ENCODE data around the gene ACADM. TPM values are rescaled to one million over a fixed set of nuclear protein-coding genes. Genes with fewer than 3 reads are reported as not detected.
"Not testable (repeated sequence)": the region's sequence is repeated elsewhere in the genome, so short reads cannot be mapped to it uniquely, and the experiment has no call there.

ACADM gene
- total RNA-seq, 1 donor from 2014 or later: 85.1 TPM

DNA sequence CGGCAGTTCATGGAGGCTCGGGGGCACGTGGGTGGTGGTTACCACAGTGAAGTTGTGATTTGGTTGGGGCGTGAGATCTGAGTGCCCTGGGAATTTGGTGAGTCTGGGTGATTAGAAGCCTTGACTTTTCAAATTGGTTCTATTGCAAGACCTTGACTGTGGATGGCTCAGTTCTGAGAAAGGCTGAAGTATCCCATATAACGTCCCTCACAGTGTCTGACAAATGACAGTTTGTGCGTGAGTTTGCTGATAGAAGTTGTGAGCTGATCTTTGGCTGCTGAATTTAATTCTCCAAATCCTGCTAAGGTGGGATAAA is 72.7 kb downstream of the ACADM start:
- peaks cover 3% of the 10 kb centered on the region for H3K4me1 ChIP-seq
- peaks cover 16% of the 10 kb centered on the region for H3K79me2 ChIP-seq (ENCODE audit: low read depth)
- H3K27me3 Mint-ChIP-seq (ENCODE audit: insufficient read depth, low read depth): no peaks in the 10 kb centered on the region
- H2AFZ ChIP-seq (replicated peaks): no peak overlapping the region
- peaks cover 12% of the 10 kb centered on the region for H3K36me3 Mint-ChIP-seq
- TF ChIP-seq, protein P1, sequence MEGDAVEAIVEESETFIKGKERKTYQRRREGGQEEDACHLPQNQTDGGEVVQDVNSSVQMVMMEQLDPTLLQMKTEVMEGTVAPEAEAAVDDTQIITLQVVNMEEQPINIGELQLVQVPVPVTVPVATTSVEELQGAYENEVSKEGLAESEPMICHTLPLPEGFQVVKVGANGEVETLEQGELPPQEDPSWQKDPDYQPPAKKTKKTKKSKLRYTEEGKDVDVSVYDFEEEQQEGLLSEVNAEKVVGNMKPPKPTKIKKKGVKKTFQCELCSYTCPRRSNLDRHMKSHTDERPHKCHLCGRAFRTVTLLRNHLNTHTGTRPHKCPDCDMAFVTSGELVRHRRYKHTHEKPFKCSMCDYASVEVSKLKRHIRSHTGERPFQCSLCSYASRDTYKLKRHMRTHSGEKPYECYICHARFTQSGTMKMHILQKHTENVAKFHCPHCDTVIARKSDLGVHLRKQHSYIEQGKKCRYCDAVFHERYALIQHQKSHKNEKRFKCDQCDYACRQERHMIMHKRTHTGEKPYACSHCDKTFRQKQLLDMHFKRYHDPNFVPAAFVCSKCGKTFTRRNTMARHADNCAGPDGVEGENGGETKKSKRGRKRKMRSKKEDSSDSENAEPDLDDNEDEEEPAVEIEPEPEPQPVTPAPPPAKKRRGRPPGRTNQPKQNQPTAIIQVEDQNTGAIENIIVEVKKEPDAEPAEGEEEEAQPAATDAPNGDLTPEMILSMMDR (IDR thresholded peaks at IDR 0.05): no peak
- TF ChIP-seq EZH2phosphoT487 (IDR thresholded peaks at IDR 0.05) (no peak), EZH2 (IDR thresholded peaks at IDR 0.05) (no peak)
- no peak overlapping the region for H3K27ac Mint-ChIP-seq
- H4K20me1 ChIP-seq (ENCODE audit: low read depth): peaks cover 20% of the 10 kb centered on the region
- no peak overlapping the region for H3K4me2 ChIP-seq
- H3K9ac ChIP-seq: no peak overlapping the region
- no peak overlapping the region for H3K4me3 Mint-ChIP-seq
- H3F3A ChIP-seq (ENCODE audit: low read depth): peaks cover 48% of the 10 kb centered on the region
- H3K9me3 Mint-ChIP-seq: no peaks in the 10 kb centered on the region
- no peak for DNase-seq (ENCODE audit: low spot score)
- H3K9me3 ChIP-seq (ENCODE audit: low read depth): no peaks in the 10 kb centered on the region
- H3K4me1 Mint-ChIP-seq: no peaks in the 10 kb centered on the region
- H3K36me3 ChIP-seq: peaks cover 21% of the 10 kb centered on the region
- H3K27ac ChIP-seq: peak overlapping the region; percentile 29
- H3K4me3 ChIP-seq: no peak overlapping the region
- H3K27me3 ChIP-seq: no peaks in the 10 kb centered on the region

DNA sequence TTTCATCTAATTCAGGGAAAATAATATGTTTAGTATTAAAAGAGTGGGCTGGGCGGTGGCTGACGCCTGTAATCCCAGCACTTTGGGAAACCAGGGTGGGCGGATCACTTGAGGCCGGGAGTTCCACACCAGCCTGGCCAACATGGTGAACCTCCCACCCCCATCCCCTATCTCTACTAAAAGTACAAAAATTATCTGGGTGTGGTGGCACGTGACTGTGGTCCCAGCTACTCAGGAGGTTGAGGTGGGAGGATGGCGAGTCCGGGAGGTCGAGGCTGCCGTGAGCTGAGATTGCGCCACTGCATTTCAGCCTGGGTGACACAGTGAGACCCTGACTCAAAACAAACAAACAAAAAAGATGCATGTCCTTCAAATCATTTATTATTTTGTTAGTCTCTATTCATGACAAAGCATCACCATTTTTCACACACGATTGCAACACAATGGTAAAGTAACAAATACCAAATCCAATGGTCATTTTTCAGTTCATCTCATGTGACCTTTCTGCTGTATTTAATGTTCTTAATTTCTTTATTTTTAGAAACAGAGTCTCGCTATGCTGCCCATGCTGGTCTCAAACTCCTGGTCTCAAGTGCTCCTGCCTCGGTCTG is 73.2 kb downstream of the ACADM start:
- H3K79me2 ChIP-seq (ENCODE audit: low read depth): peaks cover 11% of the 10 kb centered on the region
- no peak overlapping the region for H3K9ac ChIP-seq
- no peak for DNase-seq (ENCODE audit: low spot score)
- Mint-ChIP-seq H3K9me3 (no peaks in the 10 kb centered on the region), H3K27ac (no peak overlapping the region), H3K27me3 (ENCODE audit: insufficient read depth, low read depth) (no peaks in the 10 kb centered on the region), H3K4me1 (no peaks in the 10 kb centered on the region), H3K4me3 (no peak overlapping the region), H3K36me3 (peaks cover 12% of the 10 kb centered on the region)
- no peak for TF ChIP-seq EZH2 (IDR thresholded peaks at IDR 0.05)
- no peak for TF ChIP-seq EZH2phosphoT487 (IDR thresholded peaks at IDR 0.05)
- TF ChIP-seq, protein P1 (IDR thresholded peaks at IDR 0.05): no peak
- H3K9me3 ChIP-seq (ENCODE audit: low read depth): no peaks in the 10 kb centered on the region
- peaks cover 43% of the 10 kb centered on the region for H3F3A ChIP-seq (ENCODE audit: low read depth)
- no peak overlapping the region for H3K27ac ChIP-seq
- no peaks in the 10 kb centered on the region for H3K27me3 ChIP-seq
- H3K4me2 ChIP-seq: no peak overlapping the region
- no peak overlapping the region for H2AFZ ChIP-seq (replicated peaks)
- H4K20me1 ChIP-seq (ENCODE audit: low read depth): peaks cover 15% of the 10 kb centered on the region
- no peak overlapping the region for H3K4me3 ChIP-seq
- H3K36me3 ChIP-seq: peaks cover 16% of the 10 kb centered on the region
- peaks cover 3% of the 10 kb centered on the region for H3K4me1 ChIP-seq

DNA sequence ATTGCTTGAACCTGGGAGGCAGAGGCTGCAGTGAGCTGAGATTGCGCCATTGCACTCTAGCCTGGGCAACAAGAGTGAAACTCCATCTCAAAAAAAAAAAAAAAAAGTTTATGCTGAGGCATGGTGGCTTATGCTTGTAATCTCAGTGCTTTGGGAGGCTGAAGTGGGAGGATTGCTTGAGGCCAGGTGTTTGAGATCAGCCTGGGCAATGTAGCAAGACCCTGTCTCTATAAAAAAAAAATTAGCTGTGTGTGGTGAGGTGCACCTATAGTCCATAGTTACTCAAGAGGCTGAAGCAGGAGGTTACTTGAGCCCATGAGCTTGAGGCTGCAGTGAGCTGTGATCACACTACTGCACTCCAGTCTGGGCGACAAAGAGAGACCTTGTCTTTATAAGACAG is 77.0 kb downstream of the ACADM start:
- H3K4me2 ChIP-seq; DNase-seq (ENCODE audit: low spot score); H3K27me3 ChIP-seq; H3K9me3 Mint-ChIP-seq; H3K4me1 Mint-ChIP-seq; H3K27ac ChIP-seq; H3K27ac Mint-ChIP-seq; H3K9ac ChIP-seq; H4K20me1 ChIP-seq (ENCODE audit: low read depth); H3K36me3 Mint-ChIP-seq; H3K9me3 ChIP-seq (ENCODE audit: low read depth); H3K4me3 ChIP-seq; H3K4me1 ChIP-seq; H3K79me2 ChIP-seq (ENCODE audit: low read depth); H3K27me3 Mint-ChIP-seq (ENCODE audit: insufficient read depth, low read depth); H3K36me3 ChIP-seq; H2AFZ ChIP-seq (replicated peaks); H3K4me3 Mint-ChIP-seq; H3F3A ChIP-seq (ENCODE audit: low read depth): not testable (repeated sequence)

DNA sequence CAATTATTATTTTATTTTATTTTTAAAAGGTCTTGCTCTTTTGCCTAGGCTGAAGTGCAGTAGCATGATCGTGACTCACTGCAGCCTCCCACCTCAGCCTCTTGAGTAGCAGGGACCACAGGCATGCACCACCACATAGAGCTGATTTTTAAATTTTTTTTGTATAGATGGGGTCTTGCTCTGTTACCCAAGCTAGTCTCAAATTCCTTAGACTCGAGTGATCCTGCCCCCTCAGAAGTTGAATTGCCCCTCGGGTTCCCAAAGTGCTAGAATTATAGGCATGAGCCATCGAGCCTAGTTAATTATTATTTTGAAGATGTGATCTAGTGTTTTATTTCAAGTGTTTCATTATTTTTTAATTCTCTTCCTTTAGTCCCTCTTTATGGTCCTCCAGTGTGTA is 84.4 kb downstream of the ACADM start:
- H3K27ac Mint-ChIP-seq: no peak overlapping the region
- H3K4me3 ChIP-seq: no peak overlapping the region
- H4K20me1 ChIP-seq (ENCODE audit: low read depth): no peaks in the 10 kb centered on the region
- no peak overlapping the region for H3K4me3 Mint-ChIP-seq
- H3K36me3 ChIP-seq: no peaks in the 10 kb centered on the region
- no peaks in the 10 kb centered on the region for H3K79me2 ChIP-seq (ENCODE audit: low read depth)
- no peaks in the 10 kb centered on the region for H3F3A ChIP-seq (ENCODE audit: low read depth)
- no peaks in the 10 kb centered on the region for H3K4me1 Mint-ChIP-seq
- H3K36me3 Mint-ChIP-seq: no peaks in the 10 kb centered on the region
- H2AFZ ChIP-seq (replicated peaks): no peak overlapping the region
- H3K27me3 ChIP-seq: no peaks in the 10 kb centered on the region
- no peak overlapping the region for H3K27ac ChIP-seq
- no peaks in the 10 kb centered on the region for H3K4me1 ChIP-seq
- TF ChIP-seq, protein P1 (IDR thresholded peaks at IDR 0.05): no peak
- TF ChIP-seq EZH2phosphoT487 (IDR thresholded peaks at IDR 0.05) (no peak), EZH2 (IDR thresholded peaks at IDR 0.05) (no peak)
- H3K9ac ChIP-seq: no peak overlapping the region
- H3K9me3 ChIP-seq (ENCODE audit: low read depth): no peaks in the 10 kb centered on the region
- DNase-seq (ENCODE audit: low spot score): no peak
- no peaks in the 10 kb centered on the region for H3K27me3 Mint-ChIP-seq (ENCODE audit: insufficient read depth, low read depth)
- H3K4me2 ChIP-seq: no peak overlapping the region
- H3K9me3 Mint-ChIP-seq: no peaks in the 10 kb centered on the region

DNA sequence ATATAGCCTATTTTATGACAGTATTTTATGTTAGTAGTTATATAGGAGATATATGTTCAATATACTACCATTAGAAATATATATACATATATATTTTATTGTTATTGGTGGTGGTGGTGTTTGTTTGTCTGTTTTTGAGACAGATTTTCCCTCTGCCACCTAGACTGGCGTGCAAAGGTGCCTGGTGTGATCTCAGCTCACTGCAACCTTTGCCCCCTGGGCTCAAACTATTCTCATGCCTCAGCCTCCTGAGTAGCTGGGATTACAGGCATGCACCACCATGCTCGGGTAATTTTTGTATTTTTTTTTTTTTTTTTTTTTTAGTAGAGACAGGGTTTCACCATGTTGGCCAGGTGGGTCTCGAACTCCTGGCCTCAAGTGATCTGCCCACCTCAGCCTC is 85.6 kb downstream of the ACADM start:
- H3K9ac ChIP-seq; H3K27me3 ChIP-seq; H3K36me3 Mint-ChIP-seq; H3K4me3 Mint-ChIP-seq; H3K4me2 ChIP-seq; H3K79me2 ChIP-seq (ENCODE audit: low read depth); H3K4me1 Mint-ChIP-seq; DNase-seq (ENCODE audit: low spot score); H3K9me3 Mint-ChIP-seq; H3K4me1 ChIP-seq; H3K27me3 Mint-ChIP-seq (ENCODE audit: insufficient read depth, low read depth); H3F3A ChIP-seq (ENCODE audit: low read depth); H3K36me3 ChIP-seq; H3K27ac Mint-ChIP-seq; H3K4me3 ChIP-seq; H3K9me3 ChIP-seq (ENCODE audit: low read depth); H3K27ac ChIP-seq; H2AFZ ChIP-seq (replicated peaks); H4K20me1 ChIP-seq (ENCODE audit: low read depth): not testable (repeated sequence)

Data from neural progenitor cell (in vitro differentiated cells).